ENCODE measurements around the gene DNAL4.

DNAL4 gene

DNA sequence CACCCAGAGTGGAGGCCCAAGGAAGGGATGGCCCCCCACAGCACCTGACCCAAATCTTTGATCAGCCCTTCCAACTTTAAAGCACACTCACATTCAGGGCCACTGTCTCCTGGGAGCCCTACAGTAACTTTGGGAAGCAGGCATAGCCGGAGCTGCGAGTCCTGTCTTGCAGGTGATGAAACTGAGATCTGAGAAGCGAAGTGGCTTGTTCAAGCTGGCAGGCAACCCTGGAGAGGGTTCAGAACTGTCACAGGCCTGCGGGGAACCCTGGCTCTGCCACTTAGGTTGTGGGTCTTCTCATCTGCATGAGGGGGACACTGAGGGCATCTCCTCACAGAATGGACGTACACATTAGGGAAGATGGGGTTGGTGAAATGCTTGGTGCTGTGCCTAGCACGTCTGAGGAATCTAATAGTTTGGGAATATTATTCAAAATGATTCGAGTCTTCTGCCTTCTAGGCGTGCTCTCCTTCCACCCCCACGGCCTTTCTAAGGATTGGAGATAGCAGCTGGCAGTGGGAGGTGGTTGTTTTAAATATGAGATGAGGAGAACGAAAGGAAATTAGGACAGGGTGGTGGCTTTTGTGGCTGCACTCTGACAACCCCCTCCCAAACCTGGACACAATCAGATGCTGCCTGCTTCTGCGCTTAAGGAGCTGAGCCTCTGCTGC lies 19.3 kb downstream of the DNAL4 start:
- TF ChIP-seq, protein P1, sequence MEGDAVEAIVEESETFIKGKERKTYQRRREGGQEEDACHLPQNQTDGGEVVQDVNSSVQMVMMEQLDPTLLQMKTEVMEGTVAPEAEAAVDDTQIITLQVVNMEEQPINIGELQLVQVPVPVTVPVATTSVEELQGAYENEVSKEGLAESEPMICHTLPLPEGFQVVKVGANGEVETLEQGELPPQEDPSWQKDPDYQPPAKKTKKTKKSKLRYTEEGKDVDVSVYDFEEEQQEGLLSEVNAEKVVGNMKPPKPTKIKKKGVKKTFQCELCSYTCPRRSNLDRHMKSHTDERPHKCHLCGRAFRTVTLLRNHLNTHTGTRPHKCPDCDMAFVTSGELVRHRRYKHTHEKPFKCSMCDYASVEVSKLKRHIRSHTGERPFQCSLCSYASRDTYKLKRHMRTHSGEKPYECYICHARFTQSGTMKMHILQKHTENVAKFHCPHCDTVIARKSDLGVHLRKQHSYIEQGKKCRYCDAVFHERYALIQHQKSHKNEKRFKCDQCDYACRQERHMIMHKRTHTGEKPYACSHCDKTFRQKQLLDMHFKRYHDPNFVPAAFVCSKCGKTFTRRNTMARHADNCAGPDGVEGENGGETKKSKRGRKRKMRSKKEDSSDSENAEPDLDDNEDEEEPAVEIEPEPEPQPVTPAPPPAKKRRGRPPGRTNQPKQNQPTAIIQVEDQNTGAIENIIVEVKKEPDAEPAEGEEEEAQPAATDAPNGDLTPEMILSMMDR (IDR thresholded peaks at IDR 0.05; ENCODE audit: low read depth, low read length, missing control alignments): no peak
- no peak overlapping the region for H3K4me3 ChIP-seq (replicated peaks; ENCODE audit: low read depth, low read length)
- no peak for DNase-seq (ENCODE audit: extremely low read depth, low read depth)

DNA sequence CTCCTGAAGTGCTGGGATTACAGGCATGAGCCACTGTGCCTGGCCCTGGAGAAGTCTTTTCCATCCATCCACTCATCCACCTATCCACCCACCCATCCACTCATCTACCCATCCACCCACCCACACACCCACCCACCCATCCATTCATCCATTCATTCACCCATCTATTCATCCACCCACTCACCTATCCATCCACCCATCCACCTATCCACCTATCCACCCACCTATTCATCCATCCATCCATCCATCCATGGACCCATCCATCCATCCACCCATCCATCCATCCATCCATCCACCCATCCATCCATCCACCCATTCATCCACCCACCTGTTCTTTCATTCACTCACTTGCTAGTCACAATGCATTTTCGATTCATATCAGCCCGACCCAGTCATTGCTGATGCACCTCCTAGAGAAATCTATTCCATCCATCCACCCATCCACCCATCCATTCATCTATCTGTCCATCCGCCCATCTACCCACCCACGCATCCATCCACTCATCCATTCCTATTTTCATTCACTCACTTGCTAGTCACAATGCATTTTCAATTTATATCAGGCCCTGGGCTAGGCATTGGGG lies 20.5 kb downstream of the DNAL4 start:
- no peak overlapping the region for H3K4me3 ChIP-seq (replicated peaks; ENCODE audit: low read depth, low read length)
- TF ChIP-seq, protein P1 (IDR thresholded peaks at IDR 0.05; ENCODE audit: low read depth, low read length, missing control alignments): no peak
- DNase-seq (ENCODE audit: extremely low read depth, low read depth): no peak

DNA sequence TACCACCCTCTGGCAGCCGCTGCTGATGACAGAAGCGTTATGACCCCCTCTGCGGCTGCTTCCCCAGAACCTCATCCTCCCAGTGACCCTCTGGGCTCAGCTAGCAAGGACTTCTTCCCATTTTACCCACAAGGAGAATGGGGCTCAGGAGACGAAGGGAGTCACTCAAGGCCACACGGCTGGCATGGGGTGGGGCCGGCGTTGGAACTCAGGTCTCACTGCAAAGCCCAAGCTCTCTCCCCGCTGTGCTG lies 21.4 kb downstream of the DNAL4 start:
- DNase-seq (ENCODE audit: extremely low read depth, low read depth): no peak

DNA sequence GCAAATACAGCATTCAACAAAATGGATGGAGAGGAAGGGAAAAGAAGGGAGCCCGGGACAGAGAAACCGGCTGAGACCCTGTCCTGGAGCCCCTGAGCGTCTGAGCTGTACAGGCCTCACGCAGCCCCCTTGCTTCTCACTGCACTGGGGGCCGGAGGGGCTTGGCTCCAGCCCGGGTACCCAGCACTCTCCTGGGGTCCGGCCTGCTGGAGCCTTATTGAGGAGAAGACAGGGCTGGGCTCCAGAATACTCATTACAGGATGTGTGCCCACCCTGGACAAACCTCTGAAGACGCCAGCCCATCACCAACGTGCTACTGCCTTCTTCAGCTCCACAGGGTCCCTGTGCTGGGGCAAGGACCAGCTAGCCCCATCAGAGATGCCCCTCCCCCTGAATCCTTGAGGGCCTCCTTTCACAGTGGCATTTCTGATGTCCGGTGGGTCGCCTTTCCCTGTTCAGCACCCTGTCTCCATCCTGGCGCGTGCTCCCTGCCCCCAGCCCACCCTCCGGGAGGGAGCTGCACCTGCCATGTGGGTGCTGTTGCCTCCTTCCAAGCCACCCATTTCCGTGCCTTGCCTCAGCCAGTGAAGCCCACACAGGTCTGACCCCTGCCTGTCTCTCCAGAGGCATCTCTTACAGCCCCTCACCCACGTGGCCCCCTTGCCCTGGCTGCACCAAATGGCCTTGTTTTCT lies 23.5 kb downstream of the DNAL4 start:
- TF ChIP-seq, protein P1 (IDR thresholded peaks at IDR 0.05; ENCODE audit: low read depth, low read length, missing control alignments): no peak
- DNase-seq (ENCODE audit: extremely low read depth, low read depth): no peak
- no peak overlapping the region for H3K4me3 ChIP-seq (replicated peaks; ENCODE audit: low read depth, low read length)

More for the DNA sequence above, 21.4 kb downstream of the DNAL4 start:
- H3K4me3 ChIP-seq (replicated peaks; ENCODE audit: low read depth, low read length): no peak overlapping the region
- TF ChIP-seq, protein P1 (IDR thresholded peaks at IDR 0.05; ENCODE audit: low read depth, low read length, missing control alignments): no peak

DNA sequence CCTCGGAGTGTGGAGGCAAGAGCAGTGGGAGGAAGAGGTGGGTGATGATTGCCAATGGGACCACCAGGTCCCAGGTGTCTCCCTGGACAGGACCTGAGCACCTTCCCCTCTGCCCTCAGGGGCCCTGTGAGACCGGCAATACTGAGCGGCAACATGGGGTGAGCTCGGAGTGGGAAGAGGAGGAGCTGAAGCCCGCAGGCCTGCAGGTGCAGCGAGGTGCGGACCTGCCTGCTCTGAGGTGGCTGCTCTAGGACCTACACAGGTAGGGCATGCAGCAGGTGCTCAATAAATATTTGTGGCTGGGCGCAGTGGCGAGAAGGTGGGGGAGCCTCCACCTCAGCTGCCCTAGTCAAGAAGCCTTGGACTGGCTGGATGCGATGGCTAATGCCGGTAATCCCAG lies 25.9 kb downstream of the DNAL4 start:
- no peak for DNase-seq (ENCODE audit: extremely low read depth, low read depth)

DNA sequence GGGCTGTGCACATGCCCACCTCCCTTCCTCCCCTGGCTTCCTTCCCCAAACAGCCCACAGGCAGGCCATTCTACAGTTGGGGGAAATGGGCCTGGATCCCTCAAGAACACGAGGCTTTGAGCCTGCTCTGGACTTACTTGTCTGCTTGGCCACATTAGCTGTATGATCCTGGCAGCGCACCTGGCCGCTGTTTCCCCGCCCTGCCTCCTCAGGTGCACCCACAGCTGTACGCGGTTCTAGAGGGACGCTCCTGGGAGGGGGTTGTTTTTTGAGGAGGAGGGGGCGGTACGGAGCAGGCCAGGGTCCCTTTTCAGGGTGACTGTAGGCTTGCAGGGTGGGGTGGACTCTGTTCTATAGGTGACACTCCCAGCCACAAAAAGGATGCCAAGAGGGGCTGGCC lies 26.6 kb downstream of the DNAL4 start:
- no peak overlapping the region for H3K4me3 ChIP-seq (replicated peaks; ENCODE audit: low read depth, low read length)
- TF ChIP-seq, protein P1 (IDR thresholded peaks at IDR 0.05; ENCODE audit: low read depth, low read length, missing control alignments): no peak
- no peak for DNase-seq (ENCODE audit: extremely low read depth, low read depth)

More for the DNA sequence above, 25.9 kb downstream of the DNAL4 start:
- no peak overlapping the region for H3K4me3 ChIP-seq (replicated peaks; ENCODE audit: low read depth, low read length)
- TF ChIP-seq, protein P1 (IDR thresholded peaks at IDR 0.05; ENCODE audit: low read depth, low read length, missing control alignments): no peak
